GM12873 (cell line): ENCODE data around the gene SLC46A2.

Experiments
- CTCF ChIP-seq: IDR thresholded peaks from 2 replicates; pipeline ENCODE4 v1.5.1; 2012; ENCODE audit warnings: low read depth, mild to moderate bottlenecking, moderate library complexity, low read length, control low read depth; ENCODE audit not compliant: insufficient read depth; ENCODE audit errors: missing control alignments

The SLC46A2 gene

GRCh38 chr9:112890106-112891081 is at the start of gene SLC46A2:
SLC46A2 (minus strand) TSS chr9:112890876; CDS start chr9:112890681, 195 bp downstream.
- no peak for TF ChIP-seq CTCF

- TF ChIP-seq CTCF = no peak
Observed at GRCh38 chr9:112939418-112939817, 48.7 kb upstream of the SLC46A2 start.

- TF ChIP-seq CTCF = no peak
Observed at GRCh38 chr9:112933696-112934095, 43.0 kb upstream of the SLC46A2 start.

- peak; percentile 55 for TF ChIP-seq CTCF
Observed at GRCh38 chr9:112925058-112925641, 34.5 kb upstream of the SLC46A2 start.

- peak; percentile 76 for TF ChIP-seq CTCF
Observed at GRCh38 chr9:112921549-112921948, 30.9 kb upstream of the SLC46A2 start.

GRCh38 chr9:112917987-112918362 is 27.3 kb upstream of the SLC46A2 start:
- TF ChIP-seq CTCF = no peak
